Measurements from ENCODE around the gene ACTL7A.
"Not testable (repeated sequence)": the region's sequence is repeated elsewhere in the genome, so short reads cannot be mapped to it uniquely, and the experiment has no call there.

Gene ACTL7A

DNA sequence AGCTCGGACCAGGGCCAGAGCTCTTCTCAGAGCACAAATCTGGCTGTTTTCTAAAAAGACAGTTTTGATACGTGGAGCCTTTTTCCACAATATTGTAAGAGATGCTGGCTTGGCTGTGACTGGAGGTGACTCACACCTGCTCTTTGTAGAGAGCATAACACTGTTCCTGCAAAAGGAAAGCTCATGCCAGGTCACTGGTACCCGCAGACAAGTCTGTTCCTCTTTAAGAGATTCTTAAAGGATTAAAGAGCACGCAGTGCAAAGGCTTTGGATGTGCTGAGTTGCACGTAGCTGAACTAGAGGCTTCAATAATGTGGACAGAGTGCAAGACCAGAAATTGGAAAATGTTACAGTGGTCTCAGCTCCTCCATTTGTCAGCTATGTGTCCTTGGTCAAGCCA, 25.3 kb upstream of the ACTL7A start:
- no peak for TF ChIP-seq CTCF (IDR thresholded peaks at IDR 0.05; ENCODE audit: low read depth, low read length)
- in situ Hi-C loops (cut with HindIII; ENCODE audit: low sequenced_read_pairs) = no loop called here
- H3K4me3 ChIP-seq (ENCODE audit: low read depth, low read length) = no peak overlapping the region
- DNase-seq (ENCODE audit: low read depth, low spot score) = no peak

DNA sequence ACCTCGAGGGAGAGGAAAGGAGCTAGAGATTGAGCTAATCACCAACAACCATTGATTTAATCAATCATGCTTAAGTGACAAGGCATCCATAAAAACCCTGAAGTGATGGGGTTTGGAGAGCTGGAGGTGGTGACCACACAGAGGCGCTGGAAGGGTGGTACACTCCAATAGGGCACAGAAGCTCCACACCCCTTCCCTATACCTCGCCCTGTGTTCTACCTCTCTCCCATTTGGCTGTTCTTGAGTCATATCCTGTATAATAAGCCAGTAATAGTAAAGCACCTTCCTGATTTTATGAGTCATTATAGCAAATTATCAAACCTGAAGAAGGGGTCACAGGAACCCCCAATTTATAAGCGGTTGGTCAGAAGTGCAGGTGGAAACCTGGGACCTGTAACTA, 24.5 kb upstream of the ACTL7A start:
- no peak for TF ChIP-seq CTCF (IDR thresholded peaks at IDR 0.05; ENCODE audit: low read depth, low read length)
- in situ Hi-C loops (cut with HindIII; ENCODE audit: low sequenced_read_pairs) = no loop called here
- DNase-seq (ENCODE audit: low read depth, low spot score) = no peak
- no peak overlapping the region for H3K4me3 ChIP-seq (ENCODE audit: low read depth, low read length)

- TF ChIP-seq CTCF (IDR thresholded peaks at IDR 0.05; ENCODE audit: low read depth, low read length) = no peak
- in situ Hi-C loops (cut with HindIII; ENCODE audit: low sequenced_read_pairs) = no loop called here
- H3K4me3 ChIP-seq (ENCODE audit: low read depth, low read length) = no peak overlapping the region
- DNase-seq (ENCODE audit: low read depth, low spot score) = no peak
Observed at GRCh38 chr9:108838017-108838416, 24.0 kb upstream of the ACTL7A start.

DNA sequence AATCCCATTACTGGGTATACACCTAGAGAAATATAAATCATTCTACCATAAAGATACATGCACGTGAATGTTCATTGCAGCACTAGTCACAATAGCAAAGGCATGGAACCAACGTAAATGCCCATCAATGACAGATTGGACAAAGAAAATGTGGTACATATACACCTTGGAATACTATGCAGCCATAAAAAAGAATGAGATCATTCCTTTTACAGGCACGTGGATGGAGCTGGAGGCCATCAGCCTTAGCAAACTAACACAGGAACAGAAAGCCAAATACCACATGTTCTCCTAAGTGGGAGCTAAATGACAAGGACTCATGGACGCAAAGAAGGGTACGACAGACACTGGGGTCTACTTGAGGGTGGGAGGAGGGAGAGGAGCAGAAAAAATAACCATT, 22.5 kb upstream of the ACTL7A start:
- DNase-seq (ENCODE audit: low read depth, low spot score); in situ Hi-C loops (cut with HindIII; ENCODE audit: low sequenced_read_pairs); H3K4me3 ChIP-seq (ENCODE audit: low read depth, low read length): not testable (repeated sequence)

GRCh38 chr9:108842610-108843295, 19.3 kb upstream of the ACTL7A start:
- no peak for TF ChIP-seq CTCF (IDR thresholded peaks at IDR 0.05; ENCODE audit: low read depth, low read length)
- no peak for DNase-seq (ENCODE audit: low read depth, low spot score)
- in situ Hi-C loops (cut with HindIII; ENCODE audit: low sequenced_read_pairs) = no loop called here
- no peak overlapping the region for H3K4me3 ChIP-seq (ENCODE audit: low read depth, low read length)

DNA sequence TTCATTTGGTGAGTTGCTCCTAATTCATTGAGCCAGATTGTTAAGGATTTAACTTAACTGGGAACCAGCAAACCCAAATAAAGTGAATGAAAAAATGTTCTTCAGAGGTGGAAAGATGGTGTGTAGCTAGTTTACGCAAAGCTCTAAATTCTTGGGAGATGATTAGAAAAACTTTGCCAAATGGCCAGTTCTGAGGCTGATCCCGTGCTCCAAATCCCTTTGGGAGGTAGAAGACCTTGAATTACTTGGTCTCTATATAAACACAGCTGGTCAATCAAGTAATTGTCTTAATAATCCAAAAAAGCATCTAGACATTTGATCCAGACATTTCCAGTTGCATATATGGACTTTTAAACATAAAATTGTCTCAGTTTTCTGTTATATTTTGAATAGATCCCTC, 17.7 kb upstream of the ACTL7A start:
- in situ Hi-C loops (cut with HindIII; ENCODE audit: low sequenced_read_pairs) = no loop called here
- TF ChIP-seq CTCF (IDR thresholded peaks at IDR 0.05; ENCODE audit: low read depth, low read length) = no peak
- H3K4me3 ChIP-seq (ENCODE audit: low read depth, low read length) = no peak overlapping the region
- no peak for DNase-seq (ENCODE audit: low read depth, low spot score)

- TF ChIP-seq CTCF (IDR thresholded peaks at IDR 0.05; ENCODE audit: low read depth, low read length) = no peak
- in situ Hi-C loops (cut with HindIII; ENCODE audit: low sequenced_read_pairs) = no loop called here
- no peak for DNase-seq (ENCODE audit: low read depth, low spot score)
Observed at GRCh38 chr9:108844856-108845255, 17.2 kb upstream of the ACTL7A start.

More at GRCh38 chr9:108844856-108845255, 17.2 kb upstream of the ACTL7A start:
- H3K4me3 ChIP-seq (ENCODE audit: low read depth, low read length) = no peak overlapping the region
